Measurements from ENCODE around the gene COMTD1. TPM values are rescaled to one million over a fixed set of nuclear protein-coding genes. Genes with fewer than 3 reads are reported as not detected.

The COMTD1 gene
- polyA plus RNA-seq, 1 donor (not counting 4 experiments of a cell fraction or from before 2014, with no cell fraction given): 6.2 TPM

- Histone ChIP-seq H3K9me1 (ENCODE audit: control insufficient read depth, extremely low read depth, insufficient read depth, low read length) (peaks cover 3% of the 10 kb centered on the region), H2AFZ (ENCODE audit: control insufficient read depth, low read length) (no peak overlapping the region), H3K36me3 (ENCODE audit: control insufficient read depth in 2 of 2, extremely low read depth in 1 of 2, insufficient read depth in 2 of 2, low read length in 2 of 2) (peaks cover 25 to 46% of the 10 kb centered on the region in 2 experiments), H3K9me3 (ENCODE audit: control insufficient read depth, low read depth, low read length) (no peaks in the 10 kb centered on the region), H3K27me3 (ENCODE audit: control insufficient read depth, extremely low read depth, insufficient read depth, low read length) (no peaks in the 10 kb centered on the region), H3K9ac (ENCODE audit: control insufficient read depth, extremely low read depth, insufficient read depth, low read length) (no peak overlapping the region), H3K27ac (ENCODE audit: control insufficient read depth, insufficient read depth, low read length) (peak overlapping the region; percentile 36), H3K4me1 (ENCODE audit: control insufficient read depth, extremely low read depth, insufficient read depth, low read length) (peaks cover 55% of the 10 kb centered on the region), H3K4me3 (ENCODE audit: control insufficient read depth in 2 of 3, extremely low read depth in 1 of 3, insufficient read depth in 2 of 3, low read depth in 1 of 3, low read length in 3 of 3) (no peak overlapping the region), H3K79me2 (ENCODE audit: control insufficient read depth, insufficient read depth, low read length) (peaks cover 55% of the 10 kb centered on the region), H4K20me1 (ENCODE audit: control insufficient read depth, extremely low read depth, insufficient read depth, low read length) (peaks cover 49% of the 10 kb centered on the region), H3K4me2 (ENCODE audit: control insufficient read depth, extremely low read depth, insufficient read depth, low read depth, low read length) (no peak overlapping the region)
- TF ChIP-seq EZH2 (IDR thresholded peaks at IDR 0.05; ENCODE audit: low read length) (no peak), CTCF (optimal IDR thresholded peaks at IDR 0.05 in 1 of 3, IDR thresholded peaks at IDR 0.05 in 1 of 3, conservative IDR thresholded peaks at IDR 0.05 in 1 of 3; ENCODE audit: extremely low read depth in 1 of 3, insufficient read depth in 2 of 3, low read length in 3 of 3) (no peak)
- dilution Hi-C loops (cut with MboI; ENCODE audit: extremely low pct_ligation_motif_present, low sequenced_read_pairs): no loop called here
- FAIRE-seq (no peak), DNase-seq (ENCODE audit: low read depth, low spot score) (no peak)
Measured at GRCh38 chr10:75228834-75229233, 6.9 kb downstream of the COMTD1 start.

GRCh38 chr10:75228278-75228677, 7.5 kb downstream of the COMTD1 start:
- Histone ChIP-seq H3K4me1 (ENCODE audit: control insufficient read depth, extremely low read depth, insufficient read depth, low read length) (peaks cover 55% of the 10 kb centered on the region), H3K36me3 (ENCODE audit: control insufficient read depth in 2 of 2, extremely low read depth in 1 of 2, insufficient read depth in 2 of 2, low read length in 2 of 2) (peaks cover 25 to 48% of the 10 kb centered on the region in 2 experiments)

More at GRCh38 chr10:75228278-75228677, 7.5 kb downstream of the COMTD1 start:
- H3K9ac ChIP-seq (ENCODE audit: control insufficient read depth, extremely low read depth, insufficient read depth, low read length): no peak overlapping the region
- no peak for FAIRE-seq
- peaks cover 51% of the 10 kb centered on the region for H4K20me1 ChIP-seq (ENCODE audit: control insufficient read depth, extremely low read depth, insufficient read depth, low read length)
- H3K4me3 ChIP-seq (ENCODE audit: control insufficient read depth in 2 of 3, extremely low read depth in 1 of 3, insufficient read depth in 2 of 3, low read depth in 1 of 3, low read length in 3 of 3): no peak overlapping the region
- no peaks in the 10 kb centered on the region for H3K27me3 ChIP-seq (ENCODE audit: control insufficient read depth, extremely low read depth, insufficient read depth, low read length)
- DNase-seq (ENCODE audit: low read depth, low spot score): no peak
- H3K27ac ChIP-seq (ENCODE audit: control insufficient read depth, insufficient read depth, low read length): no peak overlapping the region
- no peak overlapping the region for H2AFZ ChIP-seq (ENCODE audit: control insufficient read depth, low read length)
- dilution Hi-C loops (cut with MboI; ENCODE audit: extremely low pct_ligation_motif_present, low sequenced_read_pairs): no loop called here
- TF ChIP-seq CTCF (optimal IDR thresholded peaks at IDR 0.05 in 1 of 3, IDR thresholded peaks at IDR 0.05 in 1 of 3, conservative IDR thresholded peaks at IDR 0.05 in 1 of 3; ENCODE audit: extremely low read depth in 1 of 3, insufficient read depth in 2 of 3, low read length in 3 of 3) (no peak), EZH2 (IDR thresholded peaks at IDR 0.05; ENCODE audit: low read length) (no peak)
- peaks cover 3% of the 10 kb centered on the region for H3K9me1 ChIP-seq (ENCODE audit: control insufficient read depth, extremely low read depth, insufficient read depth, low read length)
- no peaks in the 10 kb centered on the region for H3K9me3 ChIP-seq (ENCODE audit: control insufficient read depth, low read depth, low read length)
- no peak overlapping the region for H3K4me2 ChIP-seq (ENCODE audit: control insufficient read depth, extremely low read depth, insufficient read depth, low read depth, low read length)
- peaks cover 58% of the 10 kb centered on the region for H3K79me2 ChIP-seq (ENCODE audit: control insufficient read depth, insufficient read depth, low read length)
